Measurements from ENCODE around the gene ZNF384. TPM values are rescaled to one million over a fixed set of nuclear protein-coding genes. Genes with fewer than 3 reads are reported as not detected.

Gene ZNF384
- total RNA-seq, 1 donor from 2014 or later = 8.5 TPM

- DNase-seq (ENCODE audit: low read depth in 2 of 2) = no peak
Observed at GRCh38 chr12:6620885-6621274, 68.3 kb downstream of the ZNF384 start.

GRCh38 chr12:6620137-6620884 is 68.9 kb downstream of the ZNF384 start:
- DNase-seq (ENCODE audit: low read depth in 2 of 2) = peak; percentile 71 to 86

- no peak for DNase-seq (ENCODE audit: low read depth in 2 of 2)
Observed at GRCh38 chr12:6618483-6619225, 70.5 kb downstream of the ZNF384 start.

Other genes with a start within 250 kb of the ZNF384 start
- gene CD27, start 244.4 kb downstream of the ZNF384 start, total RNA-seq = not detected in 2 replicates
- gene TAPBPL, start 237.3 kb downstream of the ZNF384 start, total RNA-seq = 6.5 and 19.6 TPM in 2 replicates
- 2.6 and 5.0 TPM in 2 replicates for gene VAMP1, start 218.7 kb downstream of the ZNF384 start, total RNA-seq
- 121 and 130 TPM in 2 replicates for gene MRPL51, start 196.1 kb downstream of the ZNF384 start, total RNA-seq
- gene NCAPD2, start 195.3 kb downstream of the ZNF384 start, total RNA-seq = 15.3 and 32.9 TPM in 2 replicates
- gene GAPDH, start 154.9 kb downstream of the ZNF384 start, total RNA-seq = 3,072 and 3,739 TPM in 2 replicates
- gene IFFO1, start 133.3 kb downstream of the ZNF384 start, total RNA-seq = 6.3 and 8.5 TPM in 2 replicates
- 7.4 and 11.7 TPM in 2 replicates for gene NOP2, start 121.1 kb downstream of the ZNF384 start, total RNA-seq
- gene CHD4, start 82.0 kb downstream of the ZNF384 start, total RNA-seq = 155 and 187 TPM in 2 replicates
- gene LPAR5, start 53.4 kb downstream of the ZNF384 start, total RNA-seq = not detected in 2 replicates
- gene ACRBP, start 41.9 kb downstream of the ZNF384 start, total RNA-seq = 0.20 and 0.22 TPM in 2 replicates
- gene ING4, start 26.3 kb downstream of the ZNF384 start, total RNA-seq = 34.4 and 44.0 TPM in 2 replicates
- gene PIANP, start 11.4 kb upstream of the ZNF384 start, total RNA-seq = not detected in 2 replicates
- 28.3 and 43.5 TPM in 2 replicates for gene COPS7A, start 34.7 kb upstream of the ZNF384 start, total RNA-seq
- gene MLF2, start 63.8 kb upstream of the ZNF384 start, total RNA-seq = 69.8 and 70.2 TPM in 2 replicates
- 45.1 and 56.0 TPM in 2 replicates for gene PTMS, start 77.0 kb upstream of the ZNF384 start, total RNA-seq
- 0.20 and 0.22 TPM in 2 replicates for gene LAG3, start 83.1 kb upstream of the ZNF384 start, total RNA-seq
- not detected in 2 replicates for gene CD4, start 100.2 kb upstream of the ZNF384 start, total RNA-seq
- gene GPR162, start 132.4 kb upstream of the ZNF384 start, total RNA-seq = 0.20 and 0.87 TPM in 2 replicates
- 12.9 and 25.7 TPM in 2 replicates for gene P3H3, start 139.0 kb upstream of the ZNF384 start, total RNA-seq
- 0.22 and 0.40 TPM in 2 replicates for gene GNB3, start 151.6 kb upstream of the ZNF384 start, total RNA-seq
- 3.4 and 8.9 TPM in 2 replicates for gene CDCA3, start 161.9 kb upstream of the ZNF384 start, total RNA-seq
- 57.9 and 59.9 TPM in 2 replicates for gene USP5, start 162.8 kb upstream of the ZNF384 start, total RNA-seq
- 958 and 967 TPM in 2 replicates for gene TPI1, start 178.2 kb upstream of the ZNF384 start, total RNA-seq
- 2.2 and 4.2 TPM in 2 replicates for gene SPSB2, start 183.9 kb upstream of the ZNF384 start, total RNA-seq
- 1.5 and 3.4 TPM in 2 replicates for gene LRRC23, start 215.4 kb upstream of the ZNF384 start, total RNA-seq
- 0.99 and 1.7 TPM in 2 replicates for gene ENO2, start 225.2 kb upstream of the ZNF384 start, total RNA-seq
- 3.9 and 7.7 TPM in 2 replicates for gene ATN1, start 238.6 kb upstream of the ZNF384 start, total RNA-seq

All from lung microvascular endothelial cell (primary cell).